H1 (cell line): Measurements from ENCODE around the gene MAML3. TPM values are rescaled to one million over a fixed set of nuclear protein-coding genes. Genes with fewer than 3 reads are reported as not detected.

Experiments used
- CTCF ChIA-PET: fragments of 300-600 bp; sonication (Branson Sonifier 250); formaldehyde crosslinking; loops from one replicate; lab custom pipeline; 2021; ENCODE audit not compliant: partially characterized antibody; lab: Charles Lee
- POLR2A ChIA-PET: fragments of 300-600 bp; sonication (Branson Sonifier 250); formaldehyde crosslinking; loops from one replicate; lab custom pipeline; 2021; ENCODE audit warnings: inconsistent platforms; ENCODE audit not compliant: partially characterized antibody; lab: Charles Lee
- DNase-seq, 2 experiments: peaks; one replicate each; pipeline versions ENCODE4 v3.0.0 to v3.0.0-alpha.2; 2010 to 2022; ENCODE audit warnings: low spot score in 2 of 2, low read depth in 1 of 2, mixed read lengths in 1 of 2
- FAIRE-seq: peaks from 2 replicates; lab custom pipeline; 2011; peaks lifted over from hg19 to GRCh38; lab: Jason Lieb, UNC
- H2AFZ ChIP-seq: 2 replicates; pipeline ENCODE4 v1.8.1; 2012; ENCODE audit warnings: low read length, inconsistent platforms
- H2AK5ac ChIP-seq: 2 replicates; pipeline ENCODE4 v1.6.1; 2013; ENCODE audit warnings: low read depth, low read length
- H2BK120ac ChIP-seq: replicated peaks from 2 replicates; pipeline ENCODE3; 2013; ENCODE audit warnings: low read depth, low read length, inconsistent platforms
- H2BK12ac ChIP-seq: 2 replicates; pipeline ENCODE4 v1.6.1; 2013; ENCODE audit warnings: low read depth, low read length
- H2BK15ac ChIP-seq: 2 replicates; pipeline ENCODE4 v1.6.1; 2013; ENCODE audit warnings: low read length
- H2BK20ac ChIP-seq: 2 replicates; pipeline ENCODE4 v1.6.1; 2013; ENCODE audit warnings: low read length
- H2BK5ac ChIP-seq: 2 replicates; pipeline ENCODE4 v1.6.1; 2013; ENCODE audit warnings: low read depth, low read length
- H3K14ac ChIP-seq: 2 replicates; pipeline ENCODE4 v1.6.1; 2013; ENCODE audit warnings: inconsistent platforms; ENCODE audit not compliant: insufficient read length
- H3K18ac ChIP-seq: 2 replicates; pipeline ENCODE4 v1.6.1; 2013; ENCODE audit warnings: low read length; ENCODE audit errors: extremely low read depth
- H3K23ac ChIP-seq: 2 replicates; pipeline ENCODE4 v1.6.1; 2013; ENCODE audit warnings: inconsistent platforms; ENCODE audit not compliant: insufficient read length
- H3K23me2 ChIP-seq: 2 replicates; pipeline ENCODE4 v1.6.1; 2013; ENCODE audit warnings: low read depth, low read length
- H3K27ac ChIP-seq: 2 replicates; pipeline ENCODE4 v1.6.1; 2011; ENCODE audit warnings: low read depth, low read length, inconsistent platforms
- H3K27me3 ChIP-seq, 4 experiments: replicated peaks in 1 of 4; 1 replicate in 1 of 4; 2 replicates in 3 of 4; pipeline versions ENCODE4 v1.6.1 to v1.8.1; 2011 to 2013; ENCODE audit warnings: low read length in 3 of 4, mild to moderate bottlenecking in 3 of 4, inconsistent platforms in 2 of 4, mixed read lengths in 2 of 4, moderate library complexity in 1 of 4; ENCODE audit not compliant: control insufficient read depth in 3 of 4, insufficient read depth in 3 of 4; ENCODE audit errors: extremely low read depth in 1 of 4
- H3K36me3 ChIP-seq, 4 experiments: 2 replicates each; pipeline versions ENCODE4 v1.6.1 to v1.8.1; 2011 to 2013; ENCODE audit warnings: mild to moderate bottlenecking in 4 of 4, low read length in 3 of 4, moderate library complexity in 2 of 4, control low read depth in 1 of 4, inconsistent platforms in 1 of 4; ENCODE audit not compliant: insufficient read depth in 4 of 4, control insufficient read depth in 2 of 4
- H3K4ac ChIP-seq: replicated peaks from 2 replicates; pipeline ENCODE3; 2013; ENCODE audit warnings: low read length, low read depth, mixed read lengths, inconsistent platforms; ENCODE audit not compliant: insufficient read length
- H3K4me1 ChIP-seq, 4 experiments: replicated peaks in 1 of 4; 1 replicate in 1 of 4; 2 replicates in 3 of 4; pipeline versions ENCODE4 v1.6.1 to v1.8.1; 2011 to 2013; ENCODE audit warnings: low read length in 3 of 4, inconsistent platforms in 2 of 4, mixed read lengths in 1 of 4; ENCODE audit not compliant: insufficient read depth in 4 of 4, control insufficient read depth in 3 of 4
- H3K4me2 ChIP-seq, 2 experiments: 2 replicates each; pipeline versions ENCODE4 v1.6.1 to v1.8.1; 2011 to 2013; ENCODE audit warnings: low read depth in 2 of 2, low read length in 2 of 2, control low read depth in 1 of 2, inconsistent platforms in 1 of 2, mild to moderate bottlenecking in 1 of 2; ENCODE audit not compliant: insufficient read depth in 1 of 2
- H3K4me3 ChIP-seq, 4 experiments: fragments of 200-600, 300-600 bp in 1 of 4; sonication (generic), shearing (Covaris generic), sonication (Bioruptor Twin) in 1 of 4; 2 replicates each; pipeline versions ENCODE4 v1.5.1 to v1.8.1; 2011 to 2016; ENCODE audit warnings: low read length in 4 of 4, low read depth in 3 of 4, control low read depth in 2 of 4, inconsistent platforms in 2 of 4, mild to moderate bottlenecking in 2 of 4, mixed read lengths in 1 of 4, moderate library complexity in 1 of 4; ENCODE audit not compliant: insufficient read depth in 2 of 4; ENCODE audit errors: extremely low read depth in 1 of 4
- H3K56ac ChIP-seq: replicated peaks from 2 replicates; pipeline ENCODE3; 2013; ENCODE audit warnings: low read depth, mild to moderate bottlenecking, mixed read lengths, low read length, inconsistent platforms; ENCODE audit not compliant: insufficient read length
- H3K79me1 ChIP-seq: 2 replicates; pipeline ENCODE4 v1.6.1; 2013; ENCODE audit warnings: low read depth, low read length, control low read depth
- H3K79me2 ChIP-seq, 2 experiments: 2 replicates each; pipeline versions ENCODE4 v1.6.1 to v1.8.1; 2012 to 2013; ENCODE audit warnings: low read length in 2 of 2, mild to moderate bottlenecking in 2 of 2, inconsistent platforms in 1 of 2; ENCODE audit not compliant: insufficient read depth in 2 of 2, control insufficient read depth in 1 of 2
- H3K9ac ChIP-seq, 4 experiments: replicated peaks in 1 of 4; 1 replicate in 1 of 4; 2 replicates in 3 of 4; pipeline versions ENCODE4 v1.6.1 to v1.8.1; 2011 to 2013; ENCODE audit warnings: low read depth in 3 of 4, low read length in 3 of 4, control low read depth in 2 of 4, mild to moderate bottlenecking in 2 of 4, moderate library complexity in 2 of 4, inconsistent platforms in 1 of 4; ENCODE audit errors: extremely low read depth in 1 of 4
- H3K9me3 ChIP-seq, 2 experiments: 2 replicates each; pipeline versions ENCODE4 v1.6.1 to v1.8.1; 2012 to 2013; ENCODE audit warnings: mild to moderate bottlenecking in 2 of 2, moderate library complexity in 2 of 2, control low read depth in 1 of 2, inconsistent platforms in 1 of 2, low read depth in 1 of 2, low read length in 1 of 2, mixed read lengths in 1 of 2; ENCODE audit not compliant: insufficient read depth in 2 of 2
- H4K20me1 ChIP-seq, 2 experiments: replicated peaks in 1 of 2; 2 replicates each; pipeline versions ENCODE3 to v1.8.1; 2011 to 2013; ENCODE audit warnings: inconsistent platforms in 2 of 2, low read length in 2 of 2, mild to moderate bottlenecking in 1 of 2; ENCODE audit not compliant: insufficient read depth in 2 of 2, control insufficient read depth in 1 of 2
- H4K5ac ChIP-seq: 2 replicates; pipeline ENCODE4 v1.6.1; 2013; ENCODE audit warnings: low read length, low read depth, mixed read lengths, inconsistent platforms; ENCODE audit not compliant: insufficient read length
- H4K8ac ChIP-seq: 2 replicates; pipeline ENCODE4 v1.8.0; 2013; ENCODE audit warnings: mild to moderate bottlenecking, moderate library complexity, low read length, inconsistent platforms; ENCODE audit not compliant: insufficient read depth; ENCODE audit errors: extremely low read depth
- H4K91ac ChIP-seq: replicated peaks from 2 replicates; pipeline ENCODE3; 2013; ENCODE audit warnings: low read length, mixed read lengths, inconsistent platforms; ENCODE audit not compliant: insufficient read length
- BRCA1 ChIP-seq: IDR thresholded peaks from 2 replicates; pipeline ENCODE4 v1.6.1; 2012; ENCODE audit warnings: low read depth, low read length, improper control_type of control experiment
- CBX8 ChIP-seq: fragments of 300-800, 300-1000 bp; sonication (generic); IDR thresholded peaks from 2 replicates; pipeline ENCODE4 v1.7.1; 2016; ENCODE audit warnings: low read depth, low read length, borderline replicate concordance
- HDAC2 ChIP-seq, 2 experiments: fragments of 300-600 bp in 1 of 2; sonication (generic) in 1 of 2; IDR thresholded peaks; 2 replicates each; pipeline ENCODE4 v1.6.1; 2011 to 2012; ENCODE audit warnings: low read depth in 2 of 2, low read length in 2 of 2, mild to moderate bottlenecking in 2 of 2, moderate library complexity in 2 of 2, borderline replicate concordance in 1 of 2, inconsistent platforms in 1 of 2
- JUND ChIP-seq: IDR thresholded peaks from 2 replicates; pipeline ENCODE4 v1.6.1; 2011; ENCODE audit warnings: mild to moderate bottlenecking, improper control_type of control experiment, low read length
- NANOG ChIP-seq: IDR thresholded peaks from 2 replicates; pipeline ENCODE4 v1.6.1; 2011; ENCODE audit warnings: low read length, low read depth, mild to moderate bottlenecking, inconsistent platforms; ENCODE audit not compliant: insufficient read depth, poor library complexity, severe bottlenecking
- PHF8 ChIP-seq: fragments of 200-600 bp; sonication (generic); conservative IDR thresholded peaks from 2 replicates; pipeline ENCODE4 v1.7.1; 2012; ENCODE audit warnings: low read depth, mild to moderate bottlenecking, inconsistent platforms, low read length, moderate library complexity
- POLR2A ChIP-seq, 2 experiments: IDR thresholded peaks; 1 replicate in 1 of 2; 2 replicates in 1 of 2; pipeline ENCODE4 v1.6.1; 2011; ENCODE audit warnings: low read depth in 2 of 2, low read length in 2 of 2, mild to moderate bottlenecking in 2 of 2; ENCODE audit errors: control extremely low read depth in 1 of 2
- POU5F1 ChIP-seq: IDR thresholded peaks from 2 replicates; pipeline ENCODE4 v1.6.1; 2011; ENCODE audit warnings: low read depth, mild to moderate bottlenecking, low read length, moderate library complexity
- RFX5 ChIP-seq: IDR thresholded peaks from 2 replicates; pipeline ENCODE4 v1.6.1; 2011; ENCODE audit warnings: low read depth, low read length, improper control_type of control experiment, borderline replicate concordance
- RXRA ChIP-seq: IDR thresholded peaks from 2 replicates; pipeline ENCODE4 v1.6.1; 2011; ENCODE audit warnings: low read depth, mild to moderate bottlenecking, low read length, moderate library complexity; ENCODE audit not compliant: insufficient read depth
- TEAD4 ChIP-seq: IDR thresholded peaks from 2 replicates; pipeline ENCODE4 v1.6.1; 2012; ENCODE audit warnings: low read depth, low read length, inconsistent platforms, mixed read lengths
- whole genome bisulfite sequencing, 2 experiments: shearing (Covaris generic) in 1 of 2; methylation state at CpG; one replicate each; pipeline versions ENCODE4 v1.1.6 to v1.1.7; 2013 to 2015; ENCODE audit warnings: low lambda C conversion rate in 2 of 2, mixed read lengths in 2 of 2, inconsistent platforms in 1 of 2, low coverage in 1 of 2, missing lambda C conversion rate in 1 of 2; ENCODE audit not compliant: insufficient replicate concordance in 2 of 2, insufficient coverage in 1 of 2, insufficient read length in 1 of 2; ENCODE audit errors: extremely low coverage in 1 of 2, missing lambda C conversion rate in 1 of 2; 5-methylcytosine and 5-hydroxymethylcytosine counted together
- polyA plus RNA-seq, 7 experiments: library from polyadenylated mRNA; depleted of rRNA in 3 of 7; stranded (reverse) in 5 of 7; unstranded in 2 of 7; fragments of >200 nt in 5 of 7; fragments of 200-250 nt in 2 of 7; gene quantifications; 1 replicate in 5 of 7; 2 replicates in 1 of 7; 4 replicates in 1 of 7; pipeline versions ENCODE4 v1.2.1 to v1.2.3, GENCODE V29; 2011 to 2013; ENCODE audit warnings: missing spikeins in 2 of 7, mixed read lengths in 2 of 7
- total RNA-seq: library from RNA; stranded (reverse); fragmentation: NEBNext Ultra II Directional; extraction: Animal tissue kit (Norgen Biotek cat#: 25700); gene quantifications from 2 replicates; pipeline ENCODE4 v1.2.1, GENCODE V29; 2021
- TF ChIP-seq, protein P1 (sequence below): IDR thresholded peaks from 2 replicates; pipeline ENCODE4 v1.6.1; 2011; ENCODE audit warnings: low read depth, mild to moderate bottlenecking, low read length; ENCODE audit not compliant: insufficient read depth

The MAML3 gene
- total and polyA plus RNA-seq, 2 of the 8 experiments (the other 6 are each of a cell fraction or from before 2014, with no cell fraction given), result 2.1 to 5.7 TPM

DNA sequence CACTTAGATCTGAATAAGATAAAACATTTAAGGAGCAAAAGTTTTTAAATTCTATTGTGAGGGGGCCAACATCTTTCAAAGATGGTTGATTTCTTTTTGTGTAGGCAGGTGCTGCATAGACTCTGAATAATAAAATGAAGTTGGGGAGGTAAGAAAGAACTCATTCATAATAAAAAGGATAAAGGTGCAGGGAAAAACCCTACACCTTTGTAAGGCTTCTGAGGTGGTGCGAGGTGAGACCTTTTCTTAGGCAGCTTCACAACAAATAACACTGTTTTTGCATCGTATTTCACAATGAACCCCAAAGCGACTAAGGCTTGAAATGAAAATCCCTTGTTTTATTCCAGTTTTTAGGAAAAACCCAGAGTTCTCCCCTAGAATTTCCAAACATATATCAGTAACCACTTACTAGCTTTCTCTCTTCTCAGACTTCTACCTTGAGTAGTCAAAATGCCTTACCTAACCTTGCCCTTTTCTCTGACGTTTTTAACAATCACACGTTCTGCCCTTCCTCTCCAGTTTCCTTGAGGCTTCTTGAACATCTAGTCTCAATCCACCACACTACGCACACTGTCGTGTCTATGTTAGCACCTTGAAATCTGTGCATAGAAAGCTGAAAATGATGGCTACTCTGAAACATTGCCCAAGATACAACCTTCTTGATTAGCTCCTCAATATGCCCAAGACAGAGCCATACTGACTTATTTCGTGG, 30.2 kb downstream of the MAML3 start:
- Histone ChIP-seq H3K4me2 (no peak overlapping the region), H3K4me3 (no peak overlapping the region), H4K8ac (no peak overlapping the region), H3K23me2 (no peaks in the 10 kb centered on the region), H3K14ac (no peak overlapping the region), H3K4me1 (peaks cover 0 to 3% (median 0%) of the 10 kb centered on the region in 4 experiments; a peak in 3 of 7 replicates), H3K79me2 (0 out of 4 replicates have a peak, but pooled peaks cover 0 to 3% of the 10 kb centered on the region in 2 experiments), H3K56ac (no peak overlapping the region), H4K91ac (peak overlapping the region; percentile 14), H2BK15ac (no peak overlapping the region), H2AFZ (peak overlapping the region; percentile 18; the same call in 1 of the 2 replicates), H3K4ac (no peak overlapping the region), H2BK20ac (no peak overlapping the region), H3K36me3 (no peaks in the 10 kb centered on the region), H3K18ac (peak overlapping the region; percentile 17), H2BK5ac (no peak overlapping the region), H3K9me3 (no peaks in the 10 kb centered on the region), H3K79me1 (no peaks in the 10 kb centered on the region; the same call in 1 of the 2 replicates), H3K27me3 (no peaks in the 10 kb centered on the region), H4K5ac (no peak overlapping the region), H3K9ac (peak overlapping the region in 1 of 4 experiments; percentile 21; a peak in 1 of 7 replicates), H3K27ac (no peak overlapping the region), H4K20me1 (no peaks in the 10 kb centered on the region), H3K23ac (no peak overlapping the region), H2AK5ac (no peak overlapping the region), H2BK12ac (no peak overlapping the region), H2BK120ac (no peak overlapping the region)
- DNase-seq (no peak), FAIRE-seq (no peak)
- 83% methylated on average over 8 of the region's 8 CpGs; no CpG with 5 or more reads in 1 of the 2 experiments for WGBS, 2 experiments
- ChIA-PET POLR2A (interaction anchor here (0.9 kb wide), 1 partner anchor 7 kb away, joined by 3 read pairs; no protein-coding TSS in a partner anchor), CTCF (interaction anchor here (1.2 to 1.7 kb wide), 4 partner anchors 11 to 130 kb away, joined by 3 to 5 read pairs (median 4); no protein-coding TSS in a partner anchor)
- TF ChIP-seq PHF8 (no peak), CBX8 (no peak), TEAD4 (no peak), RFX5 (no peak), RXRA (no peak), POLR2A (IDR thresholded peaks at IDR 0.05; ENCODE audit: control extremely low read depth in 1 of 2, low read depth in 2 of 2, low read length in 2 of 2) (no peak), NANOG (no peak), HDAC2 (IDR thresholded peaks at IDR 0.05; ENCODE audit: borderline replicate concordance in 1 of 2, low read depth in 2 of 2, low read length in 2 of 2) (no peak), JUND (no peak), BRCA1 (no peak), POU5F1 (no peak)
- TF ChIP-seq, protein P1, sequence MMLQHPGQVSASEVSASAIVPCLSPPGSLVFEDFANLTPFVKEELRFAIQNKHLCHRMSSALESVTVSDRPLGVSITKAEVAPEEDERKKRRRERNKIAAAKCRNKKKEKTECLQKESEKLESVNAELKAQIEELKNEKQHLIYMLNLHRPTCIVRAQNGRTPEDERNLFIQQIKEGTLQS, result no peak
